ENCODE data around the gene P2RX5. TPM values are rescaled to one million over a fixed set of nuclear protein-coding genes. Genes with fewer than 3 reads are reported as not detected.

The P2RX5 gene
- total RNA-seq, 2 donors from 2014 or later = 7.7 to 13.5 TPM

GRCh38 chr17:3666516-3666915 is 29.4 kb downstream of the P2RX5 start:
- ATAC-seq (no peak), DNase-seq (no peak)
- intact Hi-C loops (cut with DNase I) = no loop called here

GRCh38 chr17:3665834-3666233 is 30.1 kb downstream of the P2RX5 start:
- ATAC-seq (no peak), DNase-seq (no peak)
- intact Hi-C loops (cut with DNase I) = no loop called here

GRCh38 chr17:3663102-3664011 is 32.6 kb downstream of the P2RX5 start:
- ATAC-seq (no peak), DNase-seq (no peak)
- intact Hi-C loops (cut with DNase I) = no loop called here

GRCh38 chr17:3660311-3660891 is 35.6 kb downstream of the P2RX5 start:
- no peak for DNase-seq
- ATAC-seq = peak; percentile 22 to 24
- intact Hi-C loops (cut with DNase I) = no loop called here

- DNase-seq (peak; percentile 84), ATAC-seq (peak; percentile 63 to 78)
- intact Hi-C loops (cut with DNase I) = no loop called here
Observed at GRCh38 chr17:3659541-3660111, 36.3 kb downstream of the P2RX5 start.

GRCh38 chr17:3658784-3659449 is 37.0 kb downstream of the P2RX5 start:
- intact Hi-C loops (cut with DNase I) = no loop called here
- ATAC-seq (peak in 1 of 2 donors; percentile 3), DNase-seq (no peak)

- ATAC-seq (no peak), DNase-seq (no peak)
- intact Hi-C loops (cut with DNase I) = no loop called here
Observed at GRCh38 chr17:3657874-3658783, 37.8 kb downstream of the P2RX5 start.

- no peak for DNase-seq
- intact Hi-C loops (cut with DNase I) = no loop called here
- ATAC-seq = no peak
Observed at GRCh38 chr17:3657588-3657869, 38.4 kb downstream of the P2RX5 start.

GRCh38 chr17:3656755-3657587 is 39.0 kb downstream of the P2RX5 start:
- intact Hi-C loops (cut with DNase I) = no loop called here
- DNase-seq (no peak), ATAC-seq (no peak)

- DNase-seq (no peak), ATAC-seq (no peak)
- intact Hi-C loops (cut with DNase I) = no loop called here
Observed at GRCh38 chr17:3656353-3656752, 39.6 kb downstream of the P2RX5 start.

GRCh38 chr17:3655766-3656165 is 40.2 kb downstream of the P2RX5 start:
- intact Hi-C loops (cut with DNase I) = no loop called here
- no peak for ATAC-seq
- no peak for DNase-seq

- intact Hi-C loops (cut with DNase I) = loop anchor here in 1 of 2 donors (10.0 kb wide), 1 partner anchor 603 kb away; no protein-coding TSS in a partner anchor
- DNase-seq (peak; percentile 57), ATAC-seq (peak; percentile 66 to 88)
Observed at GRCh38 chr17:3647769-3648555, 48.0 kb downstream of the P2RX5 start.

- peak in 1 of 2 donors; percentile 5 for ATAC-seq
- no peak for DNase-seq
- intact Hi-C loops (cut with DNase I) = loop anchor here in 1 of 2 donors (10.0 kb wide), 1 partner anchor 602 kb away; no protein-coding TSS in a partner anchor
Observed at GRCh38 chr17:3647251-3647650, 48.7 kb downstream of the P2RX5 start.

GRCh38 chr17:3645310-3645709 is 50.6 kb downstream of the P2RX5 start:
- intact Hi-C loops (cut with DNase I) = loop anchor here in 1 of 2 donors (10.0 kb wide), 1 partner anchor 601 kb away; no protein-coding TSS in a partner anchor
- no peak for ATAC-seq
- DNase-seq = no peak

GRCh38 chr17:3643889-3644349 is 52.0 kb downstream of the P2RX5 start:
- DNase-seq = no peak
- ATAC-seq = no peak
- intact Hi-C loops (cut with DNase I) = loop anchor here in 1 of 2 donors (10.0 kb wide), 1 partner anchor 599 kb away; no protein-coding TSS in a partner anchor

- ATAC-seq = no peak
- intact Hi-C loops (cut with DNase I) = loop anchor here in 1 of 2 donors (10.0 kb wide), 1 partner anchor 597 kb away; no protein-coding TSS in a partner anchor
Observed at GRCh38 chr17:3641717-3642486, 54.1 kb downstream of the P2RX5 start.

More at GRCh38 chr17:3641717-3642486, 54.1 kb downstream of the P2RX5 start:
- DNase-seq = no peak
